Left ventricle myocardium inferior (tissue), 1 donor: Measurements from ENCODE around the gene WDFY3. TPM values are rescaled to one million over a fixed set of nuclear protein-coding genes. Genes with fewer than 3 reads are reported as not detected.

Experiments used
- DNase-seq: peaks from one replicate; pipeline ENCODE4 v3.0.0-alpha.2; 2020
- H3K27ac ChIP-seq: fragments of 200-600 bp; replicated peaks from 2 replicates; pipeline ENCODE4 v1.8.0; 2021
- H3K27me3 ChIP-seq: fragments of 200-600 bp; 2 replicates; pipeline ENCODE4 v1.8.0; 2021; ENCODE audit warnings: low read depth
- H3K36me3 ChIP-seq: fragments of 200-600 bp; 2 replicates; pipeline ENCODE4 v1.8.0; 2021
- H3K4me1 ChIP-seq: fragments of 200-600 bp; 2 replicates; pipeline ENCODE4 v1.8.0; 2021
- H3K4me3 ChIP-seq: fragments of 200-600 bp; 2 replicates; pipeline ENCODE4 v1.8.0; 2021; ENCODE audit warnings: mild to moderate bottlenecking, moderate library complexity
- H3K9me3 ChIP-seq: fragments of 200-600 bp; replicated peaks from 2 replicates; pipeline ENCODE4 v1.8.0; 2021
- intact Hi-C: fragments of 100-400 bp; cut with micrococcal nuclease; formaldehyde crosslinking; loops from one replicate; pipeline ENCODE4 v1.11.0; 2022
- total RNA-seq: library from RNA; stranded (reverse); fragmentation: NEBNext Ultra II Directional; extraction: Animal tissue kit (Norgen Biotek cat#: 25700); gene quantifications from one replicate; pipeline ENCODE4 v1.2.1, GENCODE V29; 2021
- TF ChIP-seq, protein P1 (sequence below): fragments of 200-600 bp; IDR thresholded peaks from 2 replicates; pipeline ENCODE4 v1.8.0; 2021; ENCODE audit warnings: antibody characterized with exemption, mild to moderate bottlenecking, borderline replicate concordance
- donor health status: DM: no; HTN: yes; CAD: no; lungs with severe emphysema.

WDFY3 gene
- total RNA-seq, 1 donor from 2014 or later, result 48.7 TPM

DNA sequence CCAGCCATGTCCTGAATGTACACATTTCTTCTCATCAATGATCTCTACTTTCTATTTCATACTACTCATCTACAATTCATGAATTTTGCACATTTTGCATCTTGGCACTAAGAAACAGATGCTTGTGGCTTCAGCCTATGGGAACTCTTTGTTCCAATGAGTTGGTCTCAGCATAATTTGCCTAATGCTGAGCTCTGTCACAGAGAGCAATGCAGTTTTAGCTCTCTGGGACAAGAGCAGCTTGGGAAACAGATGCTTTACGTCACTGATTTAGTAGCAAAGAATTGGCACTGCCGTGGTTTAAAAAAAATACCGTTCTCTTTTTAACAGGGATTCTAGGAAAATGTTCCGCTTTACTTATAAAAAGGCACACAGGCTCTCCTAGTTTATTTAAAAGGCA lies 162.4 kb downstream of the WDFY3 start:
- TF ChIP-seq, protein P1, sequence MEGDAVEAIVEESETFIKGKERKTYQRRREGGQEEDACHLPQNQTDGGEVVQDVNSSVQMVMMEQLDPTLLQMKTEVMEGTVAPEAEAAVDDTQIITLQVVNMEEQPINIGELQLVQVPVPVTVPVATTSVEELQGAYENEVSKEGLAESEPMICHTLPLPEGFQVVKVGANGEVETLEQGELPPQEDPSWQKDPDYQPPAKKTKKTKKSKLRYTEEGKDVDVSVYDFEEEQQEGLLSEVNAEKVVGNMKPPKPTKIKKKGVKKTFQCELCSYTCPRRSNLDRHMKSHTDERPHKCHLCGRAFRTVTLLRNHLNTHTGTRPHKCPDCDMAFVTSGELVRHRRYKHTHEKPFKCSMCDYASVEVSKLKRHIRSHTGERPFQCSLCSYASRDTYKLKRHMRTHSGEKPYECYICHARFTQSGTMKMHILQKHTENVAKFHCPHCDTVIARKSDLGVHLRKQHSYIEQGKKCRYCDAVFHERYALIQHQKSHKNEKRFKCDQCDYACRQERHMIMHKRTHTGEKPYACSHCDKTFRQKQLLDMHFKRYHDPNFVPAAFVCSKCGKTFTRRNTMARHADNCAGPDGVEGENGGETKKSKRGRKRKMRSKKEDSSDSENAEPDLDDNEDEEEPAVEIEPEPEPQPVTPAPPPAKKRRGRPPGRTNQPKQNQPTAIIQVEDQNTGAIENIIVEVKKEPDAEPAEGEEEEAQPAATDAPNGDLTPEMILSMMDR, result no peak
- Histone ChIP-seq H3K9me3 (no peaks in the 10 kb centered on the region), H3K27ac (no peak overlapping the region), H3K36me3 (peaks cover 53% of the 10 kb centered on the region), H3K4me3 (no peak overlapping the region), H3K4me1 (no peaks in the 10 kb centered on the region), H3K27me3 (no peaks in the 10 kb centered on the region)
- DNase-seq, result no peak
- intact Hi-C loops, result no loop called here

DNA sequence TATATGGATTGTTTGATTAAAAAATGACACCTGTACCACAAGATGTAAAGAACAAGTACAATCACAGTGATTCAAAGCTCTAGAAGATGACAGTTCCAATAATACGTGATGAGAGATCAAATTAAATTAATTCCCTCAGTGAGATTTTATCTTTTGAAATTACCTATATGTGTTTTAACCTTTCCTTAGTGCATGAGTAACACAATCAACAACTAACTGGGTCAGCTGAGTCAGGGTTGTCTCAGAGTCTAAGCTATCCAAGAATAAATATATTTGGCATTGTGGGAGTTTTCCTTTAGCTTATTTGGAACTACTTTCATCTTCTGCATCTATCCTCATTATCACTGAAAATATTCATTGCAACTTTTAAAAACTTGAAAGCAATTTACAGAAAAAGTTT lies 162.8 kb downstream of the WDFY3 start:
- Histone ChIP-seq H3K9me3 (no peaks in the 10 kb centered on the region), H3K36me3 (peaks cover 49% of the 10 kb centered on the region), H3K4me3 (no peak overlapping the region), H3K4me1 (no peaks in the 10 kb centered on the region), H3K27me3 (no peaks in the 10 kb centered on the region), H3K27ac (no peak overlapping the region)
- TF ChIP-seq, protein P1, result no peak
- intact Hi-C loops, result no loop called here
- no peak for DNase-seq

DNA sequence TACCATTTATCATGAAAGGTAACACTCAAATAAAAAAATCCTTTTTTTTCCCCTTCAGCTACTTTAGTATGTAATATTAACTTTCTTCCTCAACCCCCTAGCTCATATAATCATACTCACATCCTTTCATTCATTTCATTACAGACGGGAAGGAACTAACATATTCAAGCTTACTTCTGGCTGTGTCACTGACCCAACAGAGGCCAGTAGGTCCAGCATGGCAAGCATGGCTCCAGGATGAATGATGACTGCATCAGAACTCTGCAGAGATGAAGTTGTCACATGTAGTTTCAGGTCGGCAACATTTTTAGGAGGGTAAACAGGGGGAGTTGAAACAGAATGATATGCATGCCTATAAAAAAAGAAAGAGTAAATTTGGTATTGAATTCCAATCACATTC lies 163.4 kb downstream of the WDFY3 start:
- intact Hi-C loops, result no loop called here
- Histone ChIP-seq H3K36me3 (peaks cover 43% of the 10 kb centered on the region), H3K4me3 (no peak overlapping the region), H3K27me3 (no peaks in the 10 kb centered on the region), H3K9me3 (no peaks in the 10 kb centered on the region), H3K4me1 (no peaks in the 10 kb centered on the region), H3K27ac (no peak overlapping the region)
- DNase-seq, result no peak
- TF ChIP-seq, protein P1, result no peak

DNA sequence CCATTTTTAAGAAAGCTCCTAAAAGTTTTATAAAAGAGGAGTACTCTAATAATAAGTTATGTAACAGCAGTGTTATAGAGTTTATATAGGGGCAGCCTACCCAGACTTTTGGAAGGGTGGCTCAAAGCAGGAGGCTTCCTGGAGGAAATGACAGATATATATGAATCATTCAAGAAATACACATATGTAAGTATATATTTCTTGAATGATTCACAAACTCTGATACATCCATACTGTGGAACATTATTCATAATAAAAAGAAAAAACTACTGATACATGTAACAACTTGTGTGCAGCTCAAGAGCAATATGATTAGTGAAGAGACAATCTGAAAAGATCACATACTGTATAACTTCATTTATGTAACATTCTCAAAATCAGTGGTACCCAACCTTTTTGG lies 166.2 kb downstream of the WDFY3 start:
- Histone ChIP-seq H3K27ac (no peak overlapping the region), H3K4me3 (no peak overlapping the region), H3K36me3 (peaks cover 64% of the 10 kb centered on the region), H3K4me1 (no peaks in the 10 kb centered on the region), H3K27me3 (no peaks in the 10 kb centered on the region), H3K9me3 (no peaks in the 10 kb centered on the region)
- DNase-seq, result no peak
- intact Hi-C loops, result no loop called here
- TF ChIP-seq, protein P1, result no peak

DNA sequence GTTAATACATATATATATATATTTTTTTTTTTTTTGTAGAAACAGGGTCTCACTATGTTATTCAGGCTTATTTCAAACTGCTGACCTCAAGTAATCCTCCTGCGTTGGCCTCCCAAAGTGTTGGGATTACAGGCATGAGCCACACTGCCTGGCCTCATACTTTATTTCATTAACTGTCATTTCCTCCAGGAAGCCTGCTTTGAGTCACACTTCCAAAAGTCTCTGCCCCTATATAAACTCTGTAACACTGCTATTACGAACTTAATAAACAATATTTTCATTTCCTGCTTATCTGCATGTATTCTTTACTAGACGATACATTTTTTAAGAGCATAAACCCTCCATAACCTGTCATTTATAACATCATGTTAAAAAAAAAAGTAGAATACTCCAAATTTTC lies 167.2 kb downstream of the WDFY3 start:
- no peak overlapping the region for H3K4me3 ChIP-seq
- H3K27me3 ChIP-seq, result no peaks in the 10 kb centered on the region
- TF ChIP-seq, protein P1, result no peak
- DNase-seq, result no peak
- no peak overlapping the region for H3K27ac ChIP-seq
- intact Hi-C loops, result no loop called here
- no peaks in the 10 kb centered on the region for H3K4me1 ChIP-seq
- H3K9me3 ChIP-seq, result no peaks in the 10 kb centered on the region
- H3K36me3 ChIP-seq, result peaks cover 74% of the 10 kb centered on the region

DNA sequence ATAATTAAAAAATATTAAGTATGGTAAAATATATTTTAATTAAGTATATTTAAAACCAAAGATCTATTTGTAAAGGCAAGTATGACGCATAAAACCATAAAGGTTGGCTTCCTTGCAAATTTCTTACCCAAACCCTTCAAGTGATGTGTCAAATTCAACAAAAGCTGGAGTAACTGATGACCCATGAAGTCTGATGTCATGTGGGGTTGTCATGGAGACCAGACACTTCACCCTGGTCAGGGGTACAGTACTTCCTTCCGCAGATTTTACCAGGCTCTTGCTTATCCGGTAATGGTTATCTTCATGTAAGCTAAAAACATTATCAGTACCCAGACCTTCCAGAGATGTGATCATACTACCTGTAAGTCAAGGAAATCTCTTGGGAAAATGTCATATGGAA lies 170.1 kb downstream of the WDFY3 start:
- H3K36me3 ChIP-seq, result peaks cover 75% of the 10 kb centered on the region
- TF ChIP-seq, protein P1, result no peak
- H3K27ac ChIP-seq, result no peak overlapping the region
- H3K4me1 ChIP-seq, result no peaks in the 10 kb centered on the region
- no peak for DNase-seq
- intact Hi-C loops, result no loop called here
- no peaks in the 10 kb centered on the region for H3K9me3 ChIP-seq
- H3K27me3 ChIP-seq, result no peaks in the 10 kb centered on the region
- no peak overlapping the region for H3K4me3 ChIP-seq
